ENCODE measurements around the gene PRSS22.

Gene PRSS22

GRCh38 chr16:2833776-2834175, 24.2 kb downstream of the PRSS22 start:
- no peak for DNase-seq (ENCODE audit: low read depth in 2 of 2)
- no peak overlapping the region for H3K4me3 ChIP-seq (replicated peaks in 1 of 2; ENCODE audit: low read depth in 2 of 2, low read length in 2 of 2)
- TF ChIP-seq CTCF (IDR thresholded peaks at IDR 0.05; ENCODE audit: low read depth, low read length), result no peak

- no peak overlapping the region for H3K4me3 ChIP-seq (replicated peaks in 1 of 2; ENCODE audit: low read depth in 2 of 2, low read length in 2 of 2)
- DNase-seq (ENCODE audit: low read depth in 2 of 2), result no peak
- no peak for TF ChIP-seq CTCF (IDR thresholded peaks at IDR 0.05; ENCODE audit: low read depth, low read length)
Observed at GRCh38 chr16:2831203-2831602, 26.8 kb downstream of the PRSS22 start.

- H3K4me3 ChIP-seq (replicated peaks in 1 of 2; ENCODE audit: low read depth in 2 of 2, low read length in 2 of 2), result no peak overlapping the region
- no peak for TF ChIP-seq CTCF (IDR thresholded peaks at IDR 0.05; ENCODE audit: low read depth, low read length)
- DNase-seq (ENCODE audit: low read depth in 2 of 2), result no peak
Observed at GRCh38 chr16:2830355-2830695, 27.6 kb downstream of the PRSS22 start.

- no peak for TF ChIP-seq CTCF (IDR thresholded peaks at IDR 0.05; ENCODE audit: low read depth, low read length)
- no peak for DNase-seq (ENCODE audit: low read depth in 2 of 2)
- no peak within 1 kb of the TSS for H3K4me3 ChIP-seq (replicated peaks in 1 of 2; ENCODE audit: low read depth in 2 of 2, low read length in 2 of 2)
Observed at GRCh38 chr16:2829501-2830354, 28.2 kb downstream of the PRSS22 start, which contains the start of gene ZG16B. TSS of gene ZG16B (plus strand) at chr16:2830303. CDS start at chr16:2830442, 139 bp downstream.

- TF ChIP-seq CTCF (IDR thresholded peaks at IDR 0.05; ENCODE audit: low read depth, low read length), result no peak
- DNase-seq (ENCODE audit: low read depth in 2 of 2), result no peak
- no peak overlapping the region for H3K4me3 ChIP-seq (replicated peaks in 1 of 2; ENCODE audit: low read depth in 2 of 2, low read length in 2 of 2)
Observed at GRCh38 chr16:2828876-2829430, 29.0 kb downstream of the PRSS22 start.

GRCh38 chr16:2828521-2828840, 29.5 kb downstream of the PRSS22 start:
- DNase-seq (ENCODE audit: low read depth in 2 of 2), result no peak
- TF ChIP-seq CTCF (IDR thresholded peaks at IDR 0.05; ENCODE audit: low read depth, low read length), result no peak
- H3K4me3 ChIP-seq (replicated peaks in 1 of 2; ENCODE audit: low read depth in 2 of 2, low read length in 2 of 2), result no peak overlapping the region
